HepG2 (cell line): Measurements from ENCODE around the gene INTS7.
"Not testable (repeated sequence)": the region's sequence is repeated elsewhere in the genome, so short reads cannot be mapped to it uniquely, and the experiment has no call there.

ENCODE experiments used
- CTCF ChIP-seq: sonication (generic); formaldehyde crosslinking; IDR thresholded peaks from 2 replicates; pipeline ENCODE4 v1.5.0; 2020; ENCODE audit warnings: mild to moderate bottlenecking, missing genetic modification reagents, moderate library complexity
- DBP ChIP-seq: sonication (generic); formaldehyde crosslinking; IDR thresholded peaks from 2 replicates; pipeline ENCODE4 v1.4.0; 2020; ENCODE audit warnings: missing genetic modification reagents; ENCODE audit errors: not compliant biosample characterization
- GATAD2A ChIP-seq: IDR thresholded peaks from 2 replicates; pipeline ENCODE4 v1.6.1; 2016
- IRF1 ChIP-seq: sonication (generic); formaldehyde crosslinking; IDR thresholded peaks from 2 replicates; pipeline ENCODE4 v1.4.0; 2020; ENCODE audit warnings: low read depth, mild to moderate bottlenecking, missing genetic modification reagents
- MTF2 ChIP-seq: sonication (generic); formaldehyde crosslinking; IDR thresholded peaks from 2 replicates; pipeline ENCODE4 v1.5.0; 2020; ENCODE audit warnings: missing genetic modification reagents, borderline replicate concordance
- MXD3 ChIP-seq: IDR thresholded peaks from 2 replicates; pipeline ENCODE4 v1.6.1; 2016; ENCODE audit warnings: mild to moderate bottlenecking, missing biosample characterization, missing genetic modification reagents
- POLR2AphosphoS5 ChIP-seq: IDR thresholded peaks from 2 replicates; pipeline ENCODE4 v1.6.1; 2012; ENCODE audit warnings: low read depth, low read length
- SNRNP70 ChIP-seq: fragments of 200-400 bp; formaldehyde crosslinking; IDR thresholded peaks from 2 replicates; pipeline ENCODE4 v1.6.1; 2017; ENCODE audit warnings: mild to moderate bottlenecking, low read depth, low read length, moderate library complexity
- SP1 ChIP-seq, 2 experiments: fragments of 450-650 bp in 1 of 2; sonication (generic) in 1 of 2; formaldehyde crosslinking in 1 of 2; IDR thresholded peaks; 2 replicates each; pipeline versions ENCODE4 v1.4.0 to v1.6.1; 2016 to 2020; ENCODE audit warnings: missing genetic modification reagents in 1 of 2
- ZBTB37 ChIP-seq: sonication (generic); formaldehyde crosslinking; IDR thresholded peaks from 2 replicates; pipeline ENCODE4 v1.4.0; 2020; ENCODE audit warnings: mild to moderate bottlenecking, missing genetic modification reagents
- TF ChIP-seq, protein P1 (sequence below): sonication (generic); formaldehyde crosslinking; IDR thresholded peaks from 2 replicates; pipeline ENCODE4 v1.4.0; 2020; ENCODE audit warnings: missing genetic modification reagents
- TF ChIP-seq, protein P2 (sequence below), 2 experiments: IDR thresholded peaks; 2 replicates each; pipeline ENCODE4 v1.6.1; 2011 to 2012; ENCODE audit warnings: low read length in 2 of 2, borderline replicate concordance in 1 of 2, low read depth in 1 of 2, mild to moderate bottlenecking in 1 of 2, moderate library complexity in 1 of 2

GRCh38 chr1:211953543-211953942 lies 81.8 kb downstream of the INTS7 start:
- not testable (repeated sequence) for TF ChIP-seq SNRNP70; CTCF (CRISPR knock-in tag); MXD3 (CRISPR knock-in tag); GATAD2A (CRISPR knock-in tag); ZBTB37; SP1 (IDR thresholded peaks at IDR 0.05); SP1 (CRISPR knock-in tag; IDR thresholded peaks at IDR 0.05); DBP; MTF2; POLR2AphosphoS5; IRF1 (CRISPR knock-in tag)
- TF ChIP-seq, protein P1, sequence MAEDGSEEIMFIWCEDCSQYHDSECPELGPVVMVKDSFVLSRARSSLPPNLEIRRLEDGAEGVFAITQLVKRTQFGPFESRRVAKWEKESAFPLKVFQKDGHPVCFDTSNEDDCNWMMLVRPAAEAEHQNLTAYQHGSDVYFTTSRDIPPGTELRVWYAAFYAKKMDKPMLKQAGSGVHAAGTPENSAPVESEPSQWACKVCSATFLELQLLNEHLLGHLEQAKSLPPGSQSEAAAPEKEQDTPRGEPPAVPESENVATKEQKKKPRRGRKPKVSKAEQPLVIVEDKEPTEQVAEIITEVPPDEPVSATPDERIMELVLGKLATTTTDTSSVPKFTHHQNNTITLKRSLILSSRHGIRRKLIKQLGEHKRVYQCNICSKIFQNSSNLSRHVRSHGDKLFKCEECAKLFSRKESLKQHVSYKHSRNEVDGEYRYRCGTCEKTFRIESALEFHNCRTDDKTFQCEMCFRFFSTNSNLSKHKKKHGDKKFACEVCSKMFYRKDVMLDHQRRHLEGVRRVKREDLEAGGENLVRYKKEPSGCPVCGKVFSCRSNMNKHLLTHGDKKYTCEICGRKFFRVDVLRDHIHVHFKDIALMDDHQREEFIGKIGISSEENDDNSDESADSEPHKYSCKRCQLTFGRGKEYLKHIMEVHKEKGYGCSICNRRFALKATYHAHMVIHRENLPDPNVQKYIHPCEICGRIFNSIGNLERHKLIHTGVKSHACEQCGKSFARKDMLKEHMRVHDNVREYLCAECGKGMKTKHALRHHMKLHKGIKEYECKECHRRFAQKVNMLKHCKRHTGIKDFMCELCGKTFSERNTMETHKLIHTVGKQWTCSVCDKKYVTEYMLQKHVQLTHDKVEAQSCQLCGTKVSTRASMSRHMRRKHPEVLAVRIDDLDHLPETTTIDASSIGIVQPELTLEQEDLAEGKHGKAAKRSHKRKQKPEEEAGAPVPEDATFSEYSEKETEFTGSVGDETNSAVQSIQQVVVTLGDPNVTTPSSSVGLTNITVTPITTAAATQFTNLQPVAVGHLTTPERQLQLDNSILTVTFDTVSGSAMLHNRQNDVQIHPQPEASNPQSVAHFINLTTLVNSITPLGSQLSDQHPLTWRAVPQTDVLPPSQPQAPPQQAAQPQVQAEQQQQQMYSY (CRISPR knock-in tag), result not testable (repeated sequence)
- TF ChIP-seq, protein P2, sequence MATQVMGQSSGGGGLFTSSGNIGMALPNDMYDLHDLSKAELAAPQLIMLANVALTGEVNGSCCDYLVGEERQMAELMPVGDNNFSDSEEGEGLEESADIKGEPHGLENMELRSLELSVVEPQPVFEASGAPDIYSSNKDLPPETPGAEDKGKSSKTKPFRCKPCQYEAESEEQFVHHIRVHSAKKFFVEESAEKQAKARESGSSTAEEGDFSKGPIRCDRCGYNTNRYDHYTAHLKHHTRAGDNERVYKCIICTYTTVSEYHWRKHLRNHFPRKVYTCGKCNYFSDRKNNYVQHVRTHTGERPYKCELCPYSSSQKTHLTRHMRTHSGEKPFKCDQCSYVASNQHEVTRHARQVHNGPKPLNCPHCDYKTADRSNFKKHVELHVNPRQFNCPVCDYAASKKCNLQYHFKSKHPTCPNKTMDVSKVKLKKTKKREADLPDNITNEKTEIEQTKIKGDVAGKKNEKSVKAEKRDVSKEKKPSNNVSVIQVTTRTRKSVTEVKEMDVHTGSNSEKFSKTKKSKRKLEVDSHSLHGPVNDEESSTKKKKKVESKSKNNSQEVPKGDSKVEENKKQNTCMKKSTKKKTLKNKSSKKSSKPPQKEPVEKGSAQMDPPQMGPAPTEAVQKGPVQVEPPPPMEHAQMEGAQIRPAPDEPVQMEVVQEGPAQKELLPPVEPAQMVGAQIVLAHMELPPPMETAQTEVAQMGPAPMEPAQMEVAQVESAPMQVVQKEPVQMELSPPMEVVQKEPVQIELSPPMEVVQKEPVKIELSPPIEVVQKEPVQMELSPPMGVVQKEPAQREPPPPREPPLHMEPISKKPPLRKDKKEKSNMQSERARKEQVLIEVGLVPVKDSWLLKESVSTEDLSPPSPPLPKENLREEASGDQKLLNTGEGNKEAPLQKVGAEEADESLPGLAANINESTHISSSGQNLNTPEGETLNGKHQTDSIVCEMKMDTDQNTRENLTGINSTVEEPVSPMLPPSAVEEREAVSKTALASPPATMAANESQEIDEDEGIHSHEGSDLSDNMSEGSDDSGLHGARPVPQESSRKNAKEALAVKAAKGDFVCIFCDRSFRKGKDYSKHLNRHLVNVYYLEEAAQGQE (IDR thresholded peaks at IDR 0.05; ENCODE audit: borderline replicate concordance in 1 of 2, low read depth in 1 of 2, low read length in 2 of 2), result not testable (repeated sequence)
